ENCODE results near the gene CECR2.

The CECR2 gene

GRCh38 chr22:17429516-17429915, 60.3 kb downstream of the CECR2 start:
- no peaks in the 10 kb centered on the region for H3K4me1 ChIP-seq
- H3K36me3 ChIP-seq = no peaks in the 10 kb centered on the region
- H3K27me3 ChIP-seq = no peaks in the 10 kb centered on the region
- no peak for TF ChIP-seq CTCF (IDR thresholded peaks at IDR 0.05; ENCODE audit: low read depth, low read length)
- H3K4me3 ChIP-seq (ENCODE audit: low read depth, low read length) = no peak overlapping the region
- no peaks in the 10 kb centered on the region for H3K9me3 ChIP-seq
- no peak for DNase-seq

- TF ChIP-seq CTCF (IDR thresholded peaks at IDR 0.05; ENCODE audit: low read depth, low read length) = no peak
- no peak for DNase-seq
- Histone ChIP-seq H3K4me3 (ENCODE audit: low read depth, low read length) (no peak overlapping the region), H3K4me1 (no peaks in the 10 kb centered on the region), H3K27me3 (no peaks in the 10 kb centered on the region), H3K36me3 (no peaks in the 10 kb centered on the region), H3K9me3 (no peaks in the 10 kb centered on the region)
Measured at GRCh38 chr22:17430412-17430811, 61.2 kb downstream of the CECR2 start.

GRCh38 chr22:17431179-17431578, 61.9 kb downstream of the CECR2 start:
- Histone ChIP-seq H3K9me3 (no peaks in the 10 kb centered on the region), H3K4me1 (no peaks in the 10 kb centered on the region), H3K36me3 (no peaks in the 10 kb centered on the region), H3K27me3 (no peaks in the 10 kb centered on the region), H3K4me3 (ENCODE audit: low read depth, low read length) (no peak overlapping the region)
- no peak for DNase-seq
- no peak for TF ChIP-seq CTCF (IDR thresholded peaks at IDR 0.05; ENCODE audit: low read depth, low read length)

- H3K4me3 ChIP-seq (ENCODE audit: low read depth, low read length) = no peak overlapping the region
- no peak for DNase-seq
Measured at GRCh38 chr22:17434856-17435255, 65.6 kb downstream of the CECR2 start.

GRCh38 chr22:17435375-17435774, 66.1 kb downstream of the CECR2 start:
- Histone ChIP-seq H3K27me3 (0 out of 2 replicates have a peak, but pooled peaks cover 3% of the 10 kb centered on the region), H3K4me3 (ENCODE audit: low read depth, low read length) (no peak overlapping the region), H3K36me3 (no peaks in the 10 kb centered on the region), H3K4me1 (no peaks in the 10 kb centered on the region), H3K9me3 (no peaks in the 10 kb centered on the region)
- no peak for DNase-seq
- TF ChIP-seq CTCF (IDR thresholded peaks at IDR 0.05; ENCODE audit: low read depth, low read length) = no peak

More at GRCh38 chr22:17434856-17435255, 65.6 kb downstream of the CECR2 start:
- Histone ChIP-seq H3K27me3 (0 out of 2 replicates have a peak, but pooled peaks cover 3% of the 10 kb centered on the region), H3K4me1 (no peaks in the 10 kb centered on the region), H3K9me3 (no peaks in the 10 kb centered on the region), H3K36me3 (no peaks in the 10 kb centered on the region)
- TF ChIP-seq CTCF (IDR thresholded peaks at IDR 0.05; ENCODE audit: low read depth, low read length) = no peak

- Histone ChIP-seq H3K9me3 (no peaks in the 10 kb centered on the region), H3K4me3 (ENCODE audit: low read depth, low read length) (no peak overlapping the region), H3K27me3 (0 out of 2 replicates have a peak, but pooled peaks cover 3% of the 10 kb centered on the region), H3K36me3 (no peaks in the 10 kb centered on the region), H3K4me1 (no peaks in the 10 kb centered on the region)
- no peak for DNase-seq
- TF ChIP-seq CTCF (IDR thresholded peaks at IDR 0.05; ENCODE audit: low read depth, low read length) = no peak
Measured at GRCh38 chr22:17436382-17436980, 67.2 kb downstream of the CECR2 start.

Measured in BE2C (cell line).